NK-92 (cell line): ENCODE data around the gene NSMCE1.

Experiments
- DNase-seq: peaks from one replicate; lab custom pipeline; 2025; ENCODE audit not compliant: unreplicated experiment; lab: John Stamatoyannopoulos, UW

NSMCE1 gene

GRCh38 chr16:27232901-27233625, 35.5 kb downstream of the NSMCE1 start:
- DNase-seq: no peak

- DNase-seq: no peak
These were observed 36.3 kb downstream of the NSMCE1 start for GRCh38 chr16:27232061-27232900.

GRCh38 chr16:27231692-27232060, 36.9 kb downstream of the NSMCE1 start:
- DNase-seq: no peak

- DNase-seq: no peak
These were observed 38.0 kb downstream of the NSMCE1 start for GRCh38 chr16:27230562-27231001.

GRCh38 chr16:27229891-27230470, 38.6 kb downstream of the NSMCE1 start:
- no peak for DNase-seq

- DNase-seq: no peak
These were observed 39.7 kb downstream of the NSMCE1 start for GRCh38 chr16:27228621-27229501.

- no peak for DNase-seq
These were observed 40.5 kb downstream of the NSMCE1 start for GRCh38 chr16:27228045-27228444.

GRCh38 chr16:27226976-27227705, 41.4 kb downstream of the NSMCE1 start:
- no peak for DNase-seq

GRCh38 chr16:27226476-27226875, 42.1 kb downstream of the NSMCE1 start:
- DNase-seq: no peak

- DNase-seq: no peak
These were observed 42.8 kb downstream of the NSMCE1 start for GRCh38 chr16:27225536-27226360.

GRCh38 chr16:27224741-27225300, 43.8 kb downstream of the NSMCE1 start:
- DNase-seq: no peak

GRCh38 chr16:27224271-27224737, 44.3 kb downstream of the NSMCE1 start:
- DNase-seq: no peak

GRCh38 chr16:27223701-27224100, 44.9 kb downstream of the NSMCE1 start:
- no peak for DNase-seq

GRCh38 chr16:27223226-27223610, 45.4 kb downstream of the NSMCE1 start:
- no peak for DNase-seq

GRCh38 chr16:27222249-27223225, 46.0 kb downstream of the NSMCE1 start:
- no peak for DNase-seq

- no peak for DNase-seq
These were observed 46.9 kb downstream of the NSMCE1 start for GRCh38 chr16:27221576-27222248.

- no peak for DNase-seq
These were observed 47.6 kb downstream of the NSMCE1 start for GRCh38 chr16:27220991-27221390.
